Measurements from ENCODE around the gene RAB6D. TPM values are rescaled to one million over a fixed set of nuclear protein-coding genes. Genes with fewer than 3 reads are reported as not detected.
"Not testable (repeated sequence)": the region's sequence is repeated elsewhere in the genome, so short reads cannot be mapped to it uniquely, and the experiment has no call there.

The RAB6D gene
- polyA plus RNA-seq, 3 donors = 1.5 to 2.1 (median 1.6) TPM

- not testable (repeated sequence) for DNase-seq (ENCODE audit: extremely low read depth in 1 of 11, low read depth in 9 of 11, low spot score in 4 of 11)
Observed at GRCh38 chr2:131373111-131373510, 9.1 kb upstream of the RAB6D start.

DNA sequence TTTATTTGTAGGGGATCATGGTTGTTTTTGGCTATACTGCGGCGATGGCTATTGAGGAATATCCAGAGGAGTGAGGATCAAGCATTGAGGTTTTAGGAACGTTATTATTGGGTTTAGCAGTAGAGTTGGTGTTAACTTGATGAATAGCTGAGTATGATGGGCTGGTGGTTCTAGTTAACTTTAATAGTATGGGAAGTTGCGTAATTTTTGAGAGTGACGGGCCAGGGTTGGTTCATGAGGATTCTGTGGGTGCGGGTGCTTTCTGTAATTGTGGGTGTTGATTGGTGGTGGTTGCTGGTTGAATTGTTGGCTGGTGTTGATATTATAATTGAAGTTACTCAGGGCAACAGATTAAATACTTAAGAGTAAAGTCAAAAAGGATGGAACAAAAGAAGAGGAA lies 6.0 kb upstream of the RAB6D start:
- no peak for DNase-seq (ENCODE audit: extremely low read depth in 1 of 11, low read depth in 9 of 11, low spot score in 4 of 11)

DNA sequence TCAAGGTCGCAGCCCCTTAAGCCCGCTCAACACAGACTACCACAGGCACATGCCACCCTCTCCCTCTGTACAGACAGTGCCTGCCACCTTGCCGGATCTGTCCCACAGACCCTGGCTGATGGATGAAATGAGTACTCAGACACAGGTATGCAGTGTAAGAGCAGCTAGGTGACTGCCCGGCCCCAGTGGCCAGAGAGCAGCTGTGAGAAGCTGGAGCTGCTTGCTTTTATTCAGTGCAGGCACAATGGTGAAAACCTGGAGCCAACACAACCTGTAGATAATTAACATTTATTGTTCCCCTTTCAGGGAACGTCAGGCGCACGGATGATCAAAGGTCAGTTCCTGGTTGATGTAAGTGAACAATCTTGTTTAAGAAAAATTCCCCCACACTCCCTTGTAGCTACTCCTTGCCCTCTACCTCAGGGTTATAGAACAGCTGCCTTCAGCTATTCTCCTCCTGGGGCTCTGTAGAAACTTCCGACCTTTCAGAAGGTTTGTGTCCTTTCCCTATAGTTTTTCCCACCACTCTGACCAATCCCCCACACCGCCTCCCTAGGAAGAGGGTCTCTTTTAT lies 4.6 kb upstream of the RAB6D start:
- not testable (repeated sequence) for DNase-seq (ENCODE audit: extremely low read depth in 1 of 11, low read depth in 9 of 11, low spot score in 4 of 11)

GRCh38 chr2:131367352-131367751 lies 3.4 kb upstream of the RAB6D start:
- no peak for DNase-seq (ENCODE audit: extremely low read depth in 1 of 11, low read depth in 9 of 11, low spot score in 4 of 11)

- no peak for DNase-seq (ENCODE audit: extremely low read depth in 1 of 11, low read depth in 9 of 11, low spot score in 4 of 11)
Observed at GRCh38 chr2:131366643-131367042, 2.7 kb upstream of the RAB6D start.

DNA sequence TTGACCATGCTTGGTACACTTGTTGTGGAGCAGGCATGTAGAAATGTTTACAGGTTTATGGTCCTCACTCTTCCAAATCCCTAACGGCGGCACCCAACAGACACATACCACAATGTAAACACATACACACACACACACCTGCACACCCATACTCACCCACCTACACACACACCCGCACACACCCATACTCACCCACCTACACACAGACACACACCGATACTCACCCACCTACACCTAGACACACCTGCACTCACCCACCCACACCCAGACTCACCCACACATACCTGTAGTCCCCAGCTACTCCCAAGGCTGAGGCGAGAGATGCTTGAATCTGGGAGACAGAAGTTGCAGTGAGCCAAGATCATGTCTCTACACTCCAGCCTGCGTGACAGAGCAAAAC lies 1.5 kb upstream of the RAB6D start:
- no peak for DNase-seq (ENCODE audit: extremely low read depth in 1 of 11, low read depth in 9 of 11, low spot score in 4 of 11)

DNA sequence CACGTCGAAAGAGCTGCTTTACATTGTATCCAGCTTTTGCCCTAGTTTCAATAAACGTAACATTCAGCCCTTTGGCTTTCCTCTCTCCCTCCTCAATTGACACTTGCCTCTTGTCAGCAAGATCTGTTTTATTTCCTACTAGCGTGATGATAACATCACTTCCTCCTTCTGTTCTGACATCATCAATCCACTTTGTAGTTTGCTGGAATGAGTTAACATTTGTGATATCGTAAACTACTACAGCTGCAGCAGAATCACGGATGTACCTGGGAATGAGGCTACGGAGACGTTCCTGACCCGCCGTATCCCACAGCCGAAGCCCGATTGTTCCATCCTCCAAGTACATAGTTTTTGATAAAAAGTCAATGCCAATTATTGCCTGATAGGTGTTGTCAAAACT lies 755 bp downstream of the RAB6D start:
- DNase-seq (ENCODE audit: extremely low read depth in 1 of 11, low read depth in 9 of 11, low spot score in 4 of 11) = not testable (repeated sequence)

DNA sequence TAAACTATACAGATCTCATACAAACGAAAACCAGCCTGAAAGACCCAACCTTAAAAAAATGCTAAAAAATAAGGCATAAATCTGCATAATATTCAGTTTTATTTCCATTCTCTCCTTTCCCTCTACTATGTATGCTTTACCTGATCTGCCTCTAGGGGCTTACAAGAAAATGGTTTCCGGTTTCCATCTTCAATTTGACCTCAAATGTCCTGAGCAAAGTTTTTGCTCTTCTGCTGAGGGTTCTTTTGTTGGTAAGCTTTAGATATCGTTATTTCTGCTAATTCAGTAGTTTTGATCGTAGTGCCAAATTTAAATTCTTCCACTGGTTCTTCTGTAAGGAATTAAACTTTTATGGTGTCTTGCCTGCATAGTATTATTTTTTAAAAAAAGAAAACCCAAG lies 2.2 kb downstream of the RAB6D start:
- DNase-seq (ENCODE audit: extremely low read depth in 1 of 11, low read depth in 9 of 11, low spot score in 4 of 11) = not testable (repeated sequence)

DNA sequence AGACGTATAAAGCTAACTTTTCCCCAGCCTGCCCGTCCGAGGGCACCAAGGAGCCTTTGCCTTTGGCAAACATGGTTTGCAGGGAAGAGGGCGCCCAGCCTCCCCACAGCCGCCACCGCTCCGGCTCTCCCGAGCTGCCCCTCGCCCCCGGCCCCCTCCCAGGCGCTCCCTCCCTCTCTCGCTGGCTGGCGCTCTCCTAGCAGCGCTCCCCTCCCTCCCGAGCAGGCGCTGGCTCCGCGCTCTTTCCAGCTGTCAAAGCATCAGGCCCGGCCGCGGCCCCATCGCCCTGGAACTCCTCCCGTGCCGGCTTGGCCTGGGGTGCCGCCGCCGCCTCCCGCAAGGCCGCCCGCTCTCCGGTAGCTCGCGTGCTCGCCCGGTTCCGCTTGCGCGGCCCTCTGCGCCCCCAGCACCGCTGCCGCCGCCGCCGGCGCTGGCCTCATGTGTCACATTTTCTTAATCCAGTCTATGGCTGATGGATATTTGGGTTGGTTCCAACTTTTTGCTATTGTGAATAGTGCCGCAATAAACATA lies 10.7 kb downstream of the RAB6D start:
- not testable (repeated sequence) for DNase-seq (ENCODE audit: extremely low read depth in 1 of 11, low read depth in 9 of 11, low spot score in 4 of 11)

- DNase-seq (ENCODE audit: extremely low read depth in 1 of 11, low read depth in 9 of 11, low spot score in 4 of 11) = no peak
Observed at GRCh38 chr2:131349021-131349420, 14.9 kb downstream of the RAB6D start.

DNA sequence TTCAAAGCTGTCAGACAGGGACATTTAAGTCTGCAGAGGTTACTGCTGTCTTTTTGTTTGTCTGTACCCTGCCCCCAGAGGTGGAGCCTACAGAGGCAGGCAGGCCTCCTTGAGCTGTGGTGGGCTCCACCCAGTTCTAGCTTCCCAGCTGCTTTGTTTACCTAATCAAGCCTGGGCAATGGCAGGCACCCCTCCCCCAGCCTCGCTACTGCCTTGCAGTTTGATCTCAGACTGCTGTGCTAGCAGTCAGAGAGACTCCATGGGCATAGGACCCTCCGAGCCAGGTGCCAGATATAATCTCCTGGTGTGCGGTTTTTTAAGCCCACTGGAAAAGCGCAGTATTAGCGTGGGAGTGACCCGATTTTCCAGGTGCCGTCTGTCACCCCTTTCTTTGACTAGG lies 16.9 kb downstream of the RAB6D start:
- not testable (repeated sequence) for DNase-seq (ENCODE audit: extremely low read depth in 1 of 11, low read depth in 9 of 11, low spot score in 4 of 11)

GRCh38 chr2:131339307-131339706 lies 24.7 kb downstream of the RAB6D start:
- not testable (repeated sequence) for DNase-seq (ENCODE audit: extremely low read depth in 1 of 11, low read depth in 9 of 11, low spot score in 4 of 11)

DNA sequence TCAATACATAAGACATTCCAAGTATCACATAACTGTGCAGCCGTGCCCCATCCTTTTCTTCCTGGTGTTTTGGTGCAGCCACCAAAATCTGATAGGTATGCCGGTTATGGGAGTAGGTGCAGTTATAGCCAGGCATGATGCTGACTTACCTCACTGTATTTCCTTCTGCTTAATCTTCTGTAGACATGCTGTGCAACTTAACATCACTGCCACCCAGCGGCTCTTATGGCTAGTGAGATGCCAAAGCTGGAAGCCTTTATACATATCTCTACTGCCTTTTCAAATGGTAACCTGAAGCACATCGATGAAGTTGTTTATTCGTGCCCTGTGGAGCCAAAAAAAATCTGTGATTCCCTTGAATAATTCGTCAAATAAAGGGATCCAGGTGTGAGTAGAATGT lies 28.6 kb downstream of the RAB6D start:
- DNase-seq (ENCODE audit: extremely low read depth in 1 of 11, low read depth in 9 of 11, low spot score in 4 of 11) = peak in 6 of 11 donors; percentile 0 to 20 (median 8)

- DNase-seq (ENCODE audit: extremely low read depth in 1 of 11, low read depth in 9 of 11, low spot score in 4 of 11) = not testable (repeated sequence)
Observed at GRCh38 chr2:131332709-131333108, 31.3 kb downstream of the RAB6D start.

DNA sequence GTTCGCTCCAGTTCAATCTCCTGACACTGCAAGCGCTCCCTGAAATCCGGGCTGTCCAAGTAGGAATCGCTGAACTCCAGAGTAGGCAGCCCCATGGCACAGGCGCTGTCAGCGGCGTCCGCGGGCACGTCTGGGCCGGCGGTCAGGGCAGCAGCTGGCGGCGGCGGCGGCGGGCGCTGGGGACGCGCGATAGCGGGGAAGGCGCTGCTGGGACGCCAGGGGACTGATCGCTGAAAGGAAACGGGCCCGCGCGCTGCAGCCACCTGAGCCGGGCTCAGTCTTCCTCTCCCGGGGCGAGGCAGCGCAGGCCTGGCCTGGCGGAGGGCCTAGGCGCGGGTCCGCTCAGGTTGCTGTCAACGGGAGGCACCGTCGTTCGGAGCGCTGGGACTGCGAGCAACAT lies 33.0 kb downstream of the RAB6D start:
- peak in 8 of 11 donors; percentile 0 to 28 (median 6) for DNase-seq (ENCODE audit: extremely low read depth in 1 of 11, low read depth in 9 of 11, low spot score in 4 of 11)

GRCh38 chr2:131322209-131322608 lies 41.8 kb downstream of the RAB6D start:
- no peak for DNase-seq (ENCODE audit: extremely low read depth in 1 of 11, low read depth in 9 of 11, low spot score in 4 of 11)

GRCh38 chr2:131321344-131321743 lies 42.6 kb downstream of the RAB6D start:
- DNase-seq (ENCODE audit: extremely low read depth in 1 of 11, low read depth in 9 of 11, low spot score in 4 of 11) = not testable (repeated sequence)

DNA sequence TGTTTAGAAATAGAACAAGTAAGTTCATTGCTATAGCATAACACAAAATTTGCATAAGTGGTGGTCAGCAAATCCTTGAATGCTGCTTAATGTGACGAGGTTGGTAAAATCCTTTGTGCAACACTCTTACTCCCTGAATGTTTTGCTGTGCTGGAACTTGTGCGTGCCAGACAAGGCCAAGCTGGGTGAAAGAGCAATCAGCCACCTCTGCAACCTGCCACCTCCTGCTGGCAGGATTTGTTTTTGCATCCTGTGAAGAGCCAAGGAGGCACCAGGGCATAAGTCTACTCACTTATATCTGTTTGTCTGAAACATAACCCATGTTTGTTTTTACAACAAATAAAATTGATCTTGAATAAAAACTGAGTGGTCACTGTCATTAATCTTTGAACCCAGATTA lies 53.0 kb downstream of the RAB6D start:
- not testable (repeated sequence) for DNase-seq (ENCODE audit: extremely low read depth in 1 of 11, low read depth in 9 of 11, low spot score in 4 of 11)

All from renal cortex interstitium (tissue), 11 donors.